LNCaP clone FGC (cell line): ENCODE results near the gene CACHD1.

Experiments
- DNase-seq: peaks from one replicate; pipeline ENCODE4 v3.0.0-alpha.2; 2011; ENCODE audit warnings: low read depth
- H3K4me3 ChIP-seq: 2 replicates; pipeline ENCODE4 v1.5.1; 2011; ENCODE audit warnings: mild to moderate bottlenecking, low read depth, low read length, control low read depth
- TF ChIP-seq, protein P1 (sequence below): IDR thresholded peaks from 2 replicates; pipeline ENCODE4 v1.5.1; 2012; ENCODE audit warnings: mild to moderate bottlenecking; ENCODE audit not compliant: control insufficient read depth, insufficient read depth; ENCODE audit errors: extremely low read depth

The CACHD1 gene

GRCh38 chr1:64683419-64683818 lies 213.5 kb downstream of the CACHD1 start:
- no peak overlapping the region for H3K4me3 ChIP-seq
- no peak for DNase-seq
- TF ChIP-seq, protein P1, sequence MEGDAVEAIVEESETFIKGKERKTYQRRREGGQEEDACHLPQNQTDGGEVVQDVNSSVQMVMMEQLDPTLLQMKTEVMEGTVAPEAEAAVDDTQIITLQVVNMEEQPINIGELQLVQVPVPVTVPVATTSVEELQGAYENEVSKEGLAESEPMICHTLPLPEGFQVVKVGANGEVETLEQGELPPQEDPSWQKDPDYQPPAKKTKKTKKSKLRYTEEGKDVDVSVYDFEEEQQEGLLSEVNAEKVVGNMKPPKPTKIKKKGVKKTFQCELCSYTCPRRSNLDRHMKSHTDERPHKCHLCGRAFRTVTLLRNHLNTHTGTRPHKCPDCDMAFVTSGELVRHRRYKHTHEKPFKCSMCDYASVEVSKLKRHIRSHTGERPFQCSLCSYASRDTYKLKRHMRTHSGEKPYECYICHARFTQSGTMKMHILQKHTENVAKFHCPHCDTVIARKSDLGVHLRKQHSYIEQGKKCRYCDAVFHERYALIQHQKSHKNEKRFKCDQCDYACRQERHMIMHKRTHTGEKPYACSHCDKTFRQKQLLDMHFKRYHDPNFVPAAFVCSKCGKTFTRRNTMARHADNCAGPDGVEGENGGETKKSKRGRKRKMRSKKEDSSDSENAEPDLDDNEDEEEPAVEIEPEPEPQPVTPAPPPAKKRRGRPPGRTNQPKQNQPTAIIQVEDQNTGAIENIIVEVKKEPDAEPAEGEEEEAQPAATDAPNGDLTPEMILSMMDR: no peak

DNA sequence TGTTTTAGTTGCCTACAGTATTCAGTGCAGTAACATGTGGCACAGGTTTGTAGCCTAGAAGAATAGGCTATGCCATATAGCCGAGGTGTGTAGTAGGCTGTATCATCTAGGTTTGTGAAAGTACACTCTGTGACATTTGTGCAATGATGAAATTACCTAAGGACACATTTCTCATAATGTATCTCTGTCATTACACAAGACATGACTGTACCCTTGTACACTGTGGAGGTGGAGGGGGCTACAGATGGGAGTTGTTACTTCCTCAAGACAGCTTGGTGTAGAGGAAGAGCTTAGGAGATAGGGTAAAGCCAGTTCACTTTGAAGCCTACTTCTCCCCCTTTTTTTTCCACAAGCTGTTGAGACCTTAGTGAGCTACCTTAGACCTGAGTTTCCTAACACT lies 215.3 kb downstream of the CACHD1 start:
- TF ChIP-seq, protein P1: no peak
- DNase-seq: no peak
- H3K4me3 ChIP-seq: no peak overlapping the region

DNA sequence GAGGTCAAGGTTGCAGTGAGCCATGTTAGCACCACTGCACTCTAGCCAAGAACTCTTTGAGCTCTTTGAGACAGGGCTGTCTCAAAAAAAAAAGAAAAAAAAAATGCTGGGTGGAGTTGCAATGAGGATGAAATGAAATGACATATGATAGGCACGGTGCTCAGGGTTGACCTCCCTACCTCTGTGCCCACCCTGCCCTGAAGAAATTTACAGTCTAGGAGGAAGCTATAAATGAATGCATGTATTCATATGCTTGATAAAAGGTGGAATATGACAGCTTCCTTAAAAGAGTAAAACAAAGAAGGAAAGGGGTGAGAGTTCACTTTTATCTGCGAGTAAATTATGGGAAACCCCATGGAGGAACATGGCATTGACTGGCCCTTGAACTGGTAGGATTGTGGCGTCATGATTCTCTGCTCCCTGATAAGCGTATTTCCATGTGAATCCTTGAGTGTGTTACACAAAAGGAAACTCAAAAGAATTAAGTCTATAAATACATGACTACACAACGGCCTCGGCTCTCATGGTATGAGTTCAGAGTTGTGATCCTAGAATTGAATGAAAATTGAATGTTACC lies 215.9 kb downstream of the CACHD1 start:
- H3K4me3 ChIP-seq: no peak overlapping the region
- no peak for DNase-seq
- TF ChIP-seq, protein P1: no peak

- TF ChIP-seq, protein P1: peak; percentile 87
- peak; percentile 15 for DNase-seq
- no peak overlapping the region for H3K4me3 ChIP-seq
Observed at GRCh38 chr1:64686828-64687724, 217.1 kb downstream of the CACHD1 start.

GRCh38 chr1:64687725-64688327 lies 217.9 kb downstream of the CACHD1 start:
- DNase-seq: no peak
- TF ChIP-seq, protein P1: no peak
- H3K4me3 ChIP-seq: no peak overlapping the region

GRCh38 chr1:64691626-64692025 lies 221.7 kb downstream of the CACHD1 start:
- H3K4me3 ChIP-seq: no peak overlapping the region
- TF ChIP-seq, protein P1: no peak
- DNase-seq: no peak
